Hematopoietic multipotent progenitor cell (in vitro differentiated cells): ENCODE data around the gene TRAM2. TPM values are rescaled to one million over a fixed set of nuclear protein-coding genes. Genes with fewer than 3 reads are reported as not detected.
A peak's percentile ranks its signal among the peaks of the same experiment; 100 is the strongest.

Experiments used
- DNase-seq, 3 donors: peaks; one replicate each; pipeline ENCODE4 v3.0.0-alpha.2; 2011 to 2015; ENCODE audit warnings: low read depth in 2 of 3, low spot score in 2 of 3
- total RNA-seq: library from RNA; depleted of rRNA; stranded (reverse); fragments of >200 nt; gene quantifications from one replicate; pipeline ENCODE4 v1.2.3, GENCODE V29; 2012

Gene TRAM2, protein sequence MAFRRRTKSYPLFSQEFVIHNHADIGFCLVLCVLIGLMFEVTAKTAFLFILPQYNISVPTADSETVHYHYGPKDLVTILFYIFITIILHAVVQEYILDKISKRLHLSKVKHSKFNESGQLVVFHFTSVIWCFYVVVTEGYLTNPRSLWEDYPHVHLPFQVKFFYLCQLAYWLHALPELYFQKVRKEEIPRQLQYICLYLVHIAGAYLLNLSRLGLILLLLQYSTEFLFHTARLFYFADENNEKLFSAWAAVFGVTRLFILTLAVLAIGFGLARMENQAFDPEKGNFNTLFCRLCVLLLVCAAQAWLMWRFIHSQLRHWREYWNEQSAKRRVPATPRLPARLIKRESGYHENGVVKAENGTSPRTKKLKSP
- total RNA-seq: 8.6 TPM

DNA sequence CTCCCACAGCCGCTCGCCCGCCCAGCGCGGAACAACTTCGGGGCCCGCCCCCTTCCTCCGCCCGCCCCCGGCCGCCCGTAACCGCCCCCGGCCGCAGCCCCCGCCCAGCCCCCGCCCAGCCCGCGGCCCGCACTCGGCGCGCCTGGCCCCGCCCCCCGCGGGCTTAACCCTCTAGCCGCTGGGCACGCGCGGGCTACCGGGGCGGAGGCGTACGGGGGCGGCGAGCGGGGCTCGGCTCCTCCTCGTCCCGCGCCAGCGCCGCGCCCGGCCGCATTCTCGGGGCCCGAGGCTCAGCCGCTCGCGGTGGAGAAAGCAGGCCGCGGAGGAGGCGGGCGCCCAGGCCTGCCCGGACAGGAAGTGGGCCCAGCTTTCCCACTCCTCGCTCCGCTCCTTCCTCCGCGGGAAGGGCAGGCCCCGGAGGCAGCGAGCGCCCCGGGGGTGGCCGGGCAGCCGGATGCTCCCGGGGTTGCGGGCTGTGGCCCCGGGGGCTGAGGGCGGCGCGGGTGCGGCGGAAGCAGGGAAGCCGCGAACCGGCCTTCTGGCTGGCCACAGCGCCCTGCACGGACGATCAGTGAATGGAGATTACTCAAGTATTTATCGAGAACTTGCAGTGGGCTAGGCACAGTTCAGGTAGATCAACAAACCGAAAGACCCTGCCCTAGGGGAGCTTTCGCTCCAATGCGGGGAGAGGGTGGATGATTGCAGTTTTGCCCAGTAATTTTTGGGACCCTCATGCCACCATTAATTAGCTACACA, at the start of gene TRAM2:
Gene TRAM2, minus strand, starts transcription at position 39 of the 756 bp plus-strand sequence. CDS start 145 bp downstream, outside the sequence.
- DNase-seq: peak; percentile 58 to 86 (median 81)

DNA sequence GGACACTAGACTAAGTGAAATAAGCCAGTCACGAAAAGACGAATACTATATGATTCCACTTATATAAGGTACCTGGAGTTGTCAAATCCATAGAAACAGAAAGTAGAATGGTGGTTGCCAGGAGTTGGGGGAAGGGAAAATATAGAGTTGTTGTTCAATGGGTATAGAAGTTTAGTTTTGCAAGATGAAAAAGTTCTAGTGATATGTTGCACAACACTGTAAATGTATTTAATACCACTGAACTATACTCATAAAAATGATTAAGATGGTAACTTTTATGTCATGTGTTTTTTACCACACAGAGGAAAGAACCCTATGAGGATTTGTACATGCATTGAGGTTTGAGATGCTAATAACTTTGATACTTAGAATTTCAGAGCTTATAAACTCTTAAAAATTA, 46.0 kb upstream of the TRAM2 start:
- no peak for DNase-seq

DNA sequence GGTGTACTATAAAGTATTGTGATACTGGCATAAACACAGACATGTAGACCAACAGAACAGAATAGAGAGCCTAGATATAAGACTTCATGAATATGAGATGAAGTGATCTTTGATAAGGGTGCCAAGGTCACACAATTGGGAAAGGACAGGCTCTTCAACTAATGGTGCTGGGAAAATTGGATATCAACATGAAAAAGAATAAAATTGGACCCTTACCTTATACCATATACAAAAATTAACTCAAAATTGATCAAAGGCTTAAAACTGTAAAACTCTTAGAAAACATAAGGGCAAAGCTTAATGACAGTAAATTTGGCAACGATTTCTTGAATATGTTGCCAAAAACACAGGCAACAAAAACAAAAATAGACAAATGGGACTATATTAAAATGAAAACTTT, 44.8 kb upstream of the TRAM2 start:
- no peak for DNase-seq

DNA sequence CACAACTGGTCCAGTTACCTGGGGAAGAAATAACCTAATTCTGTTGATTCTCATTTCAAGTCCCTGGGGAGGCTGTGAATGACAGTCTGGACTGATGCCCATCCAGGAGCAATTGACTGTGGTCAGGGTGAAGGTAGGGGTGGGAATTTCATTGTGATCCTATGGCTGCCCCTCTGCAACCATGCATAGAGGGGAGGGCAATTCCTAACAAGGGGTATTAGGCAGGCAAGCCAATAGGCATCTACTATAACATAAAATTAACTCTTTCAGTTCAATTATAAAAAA, 44.0 kb upstream of the TRAM2 start:
- no peak for DNase-seq

DNA sequence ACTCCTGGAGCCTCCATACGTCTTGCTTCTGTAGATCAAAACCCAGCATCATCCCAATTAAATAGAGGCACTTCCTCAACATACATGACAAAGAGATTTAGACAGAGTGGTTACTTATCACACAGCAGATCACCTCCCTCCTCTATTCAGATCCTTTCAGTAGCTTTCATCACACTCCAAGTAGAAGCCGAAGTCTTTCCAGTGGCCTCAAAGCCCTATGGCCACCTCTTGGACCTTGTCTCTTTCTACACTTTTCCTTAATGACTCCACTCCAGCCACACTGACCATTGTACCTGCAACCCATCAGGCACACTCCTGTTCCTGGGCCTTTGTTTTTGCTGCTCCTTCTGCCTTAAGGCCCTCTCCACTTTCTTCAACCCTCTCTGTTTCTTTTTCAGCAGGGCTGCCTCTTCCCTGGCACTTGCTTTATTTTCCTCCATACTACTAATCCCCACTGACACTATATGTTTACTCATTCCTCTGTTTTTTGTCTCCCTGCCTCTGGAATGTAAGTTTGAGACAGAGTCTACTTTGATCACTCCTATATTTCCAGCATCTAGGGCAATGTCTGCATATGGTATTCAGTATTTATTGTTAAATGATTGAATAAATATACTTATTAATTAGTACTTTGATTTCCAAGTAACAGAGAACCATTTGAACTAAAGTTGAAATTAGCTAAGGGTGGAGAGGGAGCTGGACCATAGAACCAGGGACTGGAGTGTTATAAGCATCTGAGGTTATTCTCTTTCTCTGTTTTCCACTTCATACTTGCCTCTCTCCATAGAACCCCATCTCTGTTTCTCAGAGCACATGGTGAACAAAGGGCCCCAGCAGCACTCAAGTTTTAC, 43.4 kb upstream of the TRAM2 start:
- no peak for DNase-seq

DNA sequence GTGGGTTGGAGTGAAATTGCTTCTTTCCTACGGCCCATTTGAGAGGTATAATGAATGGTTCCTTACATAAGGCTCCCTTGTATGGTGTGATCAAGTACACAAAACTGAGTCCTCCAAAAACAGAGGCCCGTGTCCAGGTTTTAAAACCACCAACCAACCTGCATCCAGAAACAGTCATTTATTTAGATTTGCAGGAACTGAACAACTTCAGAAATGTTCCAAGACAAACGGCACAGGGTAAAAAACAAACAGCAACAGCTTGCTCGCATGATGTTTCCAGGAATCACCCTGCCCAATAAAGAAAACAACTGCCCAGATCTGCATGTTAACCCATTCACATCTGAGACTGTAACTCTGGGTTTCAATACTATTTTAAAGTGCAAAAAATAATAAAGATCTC, 40.2 kb upstream of the TRAM2 start:
- DNase-seq: no peak

DNA sequence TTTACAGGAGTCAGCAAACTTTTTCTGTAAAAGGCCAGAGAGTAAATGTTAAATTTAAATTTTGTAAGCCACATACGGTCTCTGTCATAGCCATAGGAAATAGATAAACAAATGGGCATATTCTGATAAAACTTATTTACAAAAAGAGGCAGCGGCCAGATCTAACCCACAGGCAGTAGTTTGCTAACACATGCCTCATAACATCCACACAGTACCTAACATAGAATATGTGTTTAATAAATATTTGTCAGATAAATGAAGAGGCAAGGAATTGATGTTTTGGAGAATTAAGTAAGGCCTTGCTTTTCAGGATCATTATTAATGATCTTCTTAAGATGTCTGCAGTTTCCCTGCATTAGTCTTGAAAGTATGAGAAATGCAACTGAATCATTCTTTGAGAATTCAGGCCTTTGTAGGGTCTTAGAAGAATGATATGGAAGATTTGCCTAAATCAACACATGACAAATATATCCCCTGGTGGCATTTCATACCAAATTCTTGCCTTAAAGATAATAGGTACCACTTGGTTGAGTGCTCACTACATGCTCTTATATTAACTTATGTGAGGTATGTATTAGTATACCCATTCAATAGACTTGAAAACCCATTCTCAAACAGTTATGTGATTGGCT, 39.3 kb upstream of the TRAM2 start:
- DNase-seq: no peak

DNA sequence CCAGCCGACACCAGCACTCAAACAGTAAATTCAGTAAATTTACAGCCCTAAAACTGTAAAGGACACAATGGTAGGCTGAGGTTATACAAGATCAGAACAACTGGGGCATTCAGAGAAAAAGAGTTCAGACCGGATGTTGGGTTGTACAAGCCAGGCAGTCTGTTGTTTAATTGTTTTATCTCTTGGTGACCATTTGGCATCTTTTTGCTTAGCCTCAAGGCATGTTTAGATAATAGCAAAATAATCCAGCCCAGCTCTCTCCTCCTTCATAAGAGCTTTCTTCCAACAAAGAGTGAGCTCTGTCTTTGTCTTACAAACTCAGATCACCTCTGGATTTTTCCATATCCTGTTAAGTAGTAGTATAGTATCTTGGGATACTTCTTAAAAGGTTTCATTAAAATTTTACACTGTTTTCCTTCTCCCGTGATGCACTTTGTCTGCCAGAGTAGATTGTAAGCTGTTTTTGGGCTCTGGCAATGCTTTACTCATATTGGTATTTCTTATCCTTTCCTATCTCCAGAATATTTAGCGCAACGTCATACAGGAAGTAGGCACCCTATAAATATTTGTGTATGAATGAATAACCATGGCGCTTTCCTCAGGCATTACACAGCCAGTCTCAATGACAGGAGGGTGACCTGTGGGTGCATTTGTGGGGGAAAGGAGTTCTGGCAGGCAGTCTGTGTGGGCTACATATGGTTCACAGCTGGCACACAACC, 35.6 kb upstream of the TRAM2 start:
- no peak for DNase-seq

DNA sequence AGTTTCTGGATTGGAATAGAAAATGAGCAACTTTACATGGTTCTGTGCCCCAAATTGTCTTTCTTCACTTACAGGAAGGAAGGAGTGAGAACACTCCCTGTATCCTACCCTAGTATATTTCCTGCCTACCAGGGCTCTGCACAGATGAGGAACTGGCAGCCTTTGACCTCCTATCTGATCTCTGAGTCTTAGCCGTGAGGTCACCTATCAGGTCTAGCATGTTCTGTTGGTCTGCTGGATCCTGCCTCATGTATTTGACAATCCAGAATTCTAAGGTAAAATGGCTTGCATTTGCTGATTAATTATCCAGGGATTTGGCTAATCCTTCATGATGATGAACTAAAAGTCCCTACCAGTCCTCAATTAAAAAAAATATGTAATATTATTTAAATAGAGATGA, 35.0 kb upstream of the TRAM2 start:
- no peak for DNase-seq

DNA sequence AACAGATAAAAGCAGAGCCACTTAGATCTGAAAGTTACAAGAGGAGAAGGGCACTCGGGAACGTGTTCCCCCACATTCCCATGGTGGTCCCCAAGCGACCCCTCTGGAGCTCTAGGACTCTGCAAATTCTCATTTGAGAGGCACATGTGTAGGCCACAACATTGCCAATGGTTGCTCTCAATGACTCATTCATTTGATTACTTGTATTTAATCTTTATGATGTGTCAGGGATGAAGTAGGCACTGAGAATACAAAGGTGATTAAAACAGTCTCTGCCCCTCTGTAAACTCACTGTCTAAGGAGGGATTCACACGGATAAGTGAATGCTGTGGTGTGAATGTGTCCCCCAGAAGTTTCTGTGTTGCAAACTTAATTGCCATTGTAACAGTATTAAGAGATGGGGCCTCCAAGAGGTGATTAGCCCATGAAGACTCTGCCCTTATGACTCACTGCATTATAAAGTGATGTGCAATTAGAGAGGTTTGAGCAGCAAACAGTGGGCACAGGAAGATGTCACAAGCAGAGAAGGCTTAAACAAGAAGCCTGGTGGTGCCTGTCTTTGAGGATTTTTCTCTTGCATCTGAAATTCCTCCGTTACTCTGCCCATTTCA, 34.0 kb upstream of the TRAM2 start:
- DNase-seq: no peak

DNA sequence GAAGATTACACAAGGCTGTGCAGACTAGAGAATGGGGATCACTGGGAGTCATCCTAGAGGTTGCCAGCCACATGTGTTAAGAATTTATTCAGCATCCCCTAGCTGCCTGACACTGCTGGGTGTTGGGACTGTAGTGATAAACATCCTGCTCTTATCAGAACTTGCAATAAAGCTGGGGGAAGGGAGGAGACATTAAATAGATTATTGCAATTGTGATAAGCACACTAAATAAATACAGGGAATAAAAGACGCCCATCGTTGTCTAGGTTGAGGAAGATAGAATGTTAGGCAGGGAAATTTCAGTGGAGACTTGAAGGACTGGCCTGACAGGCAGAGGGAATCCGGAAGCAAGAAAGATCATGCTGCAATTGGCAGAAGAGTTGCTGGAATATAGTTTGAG, 33.2 kb upstream of the TRAM2 start:
- DNase-seq: no peak

DNA sequence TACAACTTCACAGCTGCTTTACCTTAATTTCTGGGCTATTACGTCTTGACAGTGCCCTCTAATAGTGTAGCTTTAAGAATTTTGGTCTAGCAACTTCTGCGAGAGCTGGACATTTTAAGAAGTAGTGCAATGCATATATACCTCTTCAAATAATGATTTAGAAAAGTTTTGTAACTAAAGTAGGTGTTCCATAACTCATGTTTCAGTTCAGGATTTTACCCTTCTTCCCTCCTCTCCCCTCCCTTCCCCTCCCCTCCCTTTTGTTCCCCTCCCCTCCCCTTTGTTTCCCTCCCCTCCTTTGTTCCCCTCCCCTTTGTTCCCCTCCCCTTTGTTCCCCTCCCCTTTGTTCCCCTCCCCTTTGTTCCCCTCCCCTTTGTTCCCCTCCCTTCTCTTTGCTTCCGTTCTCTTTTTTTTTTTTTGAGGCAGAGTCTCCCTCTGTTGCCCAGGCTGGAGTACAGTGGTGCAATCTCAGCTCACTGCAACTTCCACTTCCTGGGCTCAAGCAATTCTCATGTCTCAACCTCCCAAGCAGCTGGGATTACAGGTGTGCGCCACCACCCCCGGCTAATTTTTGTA, 28.8 kb upstream of the TRAM2 start:
- DNase-seq: no peak

DNA sequence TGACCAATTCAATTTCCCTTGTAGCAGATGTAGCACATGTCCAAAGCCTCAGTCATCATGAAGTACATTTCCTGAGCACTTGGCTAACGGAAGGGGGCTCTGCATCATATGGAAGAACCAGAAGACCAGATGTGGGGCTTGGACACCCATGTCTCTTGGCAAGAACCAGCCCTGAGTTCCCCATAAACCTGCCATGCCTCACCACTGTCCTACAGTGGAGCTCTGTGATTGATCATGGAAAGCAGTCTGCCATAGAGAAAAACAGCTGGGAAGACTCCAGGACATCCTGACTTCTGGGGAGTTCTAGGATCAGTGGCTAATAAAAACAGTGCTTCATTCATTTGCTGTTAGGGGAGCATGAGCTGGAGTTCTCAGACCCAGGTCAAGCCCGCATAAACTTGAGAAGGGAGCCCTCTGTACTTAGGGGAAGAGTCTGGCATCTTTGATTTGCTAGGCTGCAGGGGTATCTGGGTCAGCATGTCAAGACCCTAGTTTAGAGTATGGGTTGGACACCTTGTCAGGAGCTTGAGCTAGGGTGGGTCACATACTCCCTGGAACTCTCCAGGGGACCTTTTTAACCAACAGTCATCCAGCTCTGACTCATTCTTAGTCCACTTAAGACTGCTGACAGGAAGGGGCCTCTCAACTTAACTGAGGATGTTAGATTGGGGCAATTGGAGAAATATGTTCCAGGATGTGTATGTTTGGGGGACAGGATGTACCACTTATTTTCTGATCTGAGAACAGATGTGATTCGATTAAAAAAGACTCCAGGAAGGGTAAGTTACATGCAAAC, 26.3 kb upstream of the TRAM2 start:
- peak in 2 of 3 donors; percentile 49 to 76 for DNase-seq

DNA sequence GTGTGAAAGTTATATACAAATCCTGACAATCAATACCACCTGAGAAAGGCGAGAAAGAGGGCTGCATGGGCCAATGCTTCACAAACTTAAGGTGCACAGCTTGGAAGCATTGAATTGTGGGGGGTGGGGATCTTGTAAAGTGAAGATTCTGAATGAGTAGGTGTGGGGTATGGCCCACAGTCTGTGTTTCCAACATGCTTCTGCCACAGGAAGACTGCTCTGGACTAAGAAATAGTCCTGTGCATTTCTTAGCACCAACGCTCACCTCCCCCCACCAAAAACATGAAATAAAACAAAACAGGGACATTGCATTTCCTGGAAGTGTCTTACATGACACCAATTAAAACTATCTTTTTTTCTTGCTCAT, 21.9 kb upstream of the TRAM2 start:
- no peak for DNase-seq

DNA sequence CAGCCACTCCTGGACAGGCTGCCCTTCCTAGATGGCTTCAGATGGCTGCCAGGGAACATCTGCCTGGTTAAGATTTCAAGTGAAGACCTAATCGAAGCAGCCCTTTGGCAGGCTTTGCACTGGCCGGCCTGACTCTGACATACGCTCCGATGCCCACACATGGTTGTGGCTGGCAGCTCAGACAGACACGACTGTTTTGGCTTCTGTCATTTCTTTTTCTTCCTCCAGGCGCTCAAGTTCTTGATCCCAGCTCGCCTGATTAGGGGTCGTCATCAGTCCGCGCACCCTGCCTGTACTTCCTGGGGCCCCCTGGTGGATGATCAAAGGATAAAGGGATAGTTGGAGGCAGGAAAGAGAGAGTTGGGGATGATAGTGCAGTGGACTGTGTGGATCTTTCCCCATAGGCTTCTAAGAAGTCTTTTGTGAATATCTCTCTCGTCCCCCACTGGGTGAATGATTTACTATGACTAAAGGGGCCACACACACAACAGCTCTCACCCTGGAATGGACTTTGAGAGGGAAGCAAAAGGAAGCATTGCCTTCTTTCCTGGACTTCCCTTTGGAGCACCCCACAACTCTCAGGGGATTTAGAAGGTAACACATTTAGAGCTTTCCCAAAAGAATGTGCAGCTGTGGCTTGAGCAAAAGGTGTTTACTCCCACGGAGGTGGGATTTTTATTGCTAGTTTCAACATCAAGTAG, 21.4 kb upstream of the TRAM2 start:
- DNase-seq: peak in 2 of 3 donors; percentile 75 to 87

DNA sequence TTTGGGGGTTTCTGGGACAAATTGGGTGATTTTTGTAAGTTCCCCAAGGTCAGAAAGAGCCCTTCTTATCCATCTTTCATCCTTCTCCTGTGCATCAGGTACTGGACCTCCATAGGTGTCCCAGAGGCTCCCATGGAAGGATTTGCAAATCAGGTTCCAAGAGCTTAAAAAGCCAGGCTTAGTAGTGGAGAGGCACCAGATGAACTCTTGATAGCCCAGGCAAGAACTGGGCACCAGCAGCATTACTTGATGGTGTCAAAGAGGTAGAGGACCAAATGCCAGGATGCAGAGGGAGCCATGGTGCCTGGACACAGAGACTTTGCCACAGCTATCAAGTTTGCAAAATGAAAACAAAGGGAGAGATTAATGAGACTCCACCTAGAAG, 20.9 kb upstream of the TRAM2 start:
- no peak for DNase-seq

DNA sequence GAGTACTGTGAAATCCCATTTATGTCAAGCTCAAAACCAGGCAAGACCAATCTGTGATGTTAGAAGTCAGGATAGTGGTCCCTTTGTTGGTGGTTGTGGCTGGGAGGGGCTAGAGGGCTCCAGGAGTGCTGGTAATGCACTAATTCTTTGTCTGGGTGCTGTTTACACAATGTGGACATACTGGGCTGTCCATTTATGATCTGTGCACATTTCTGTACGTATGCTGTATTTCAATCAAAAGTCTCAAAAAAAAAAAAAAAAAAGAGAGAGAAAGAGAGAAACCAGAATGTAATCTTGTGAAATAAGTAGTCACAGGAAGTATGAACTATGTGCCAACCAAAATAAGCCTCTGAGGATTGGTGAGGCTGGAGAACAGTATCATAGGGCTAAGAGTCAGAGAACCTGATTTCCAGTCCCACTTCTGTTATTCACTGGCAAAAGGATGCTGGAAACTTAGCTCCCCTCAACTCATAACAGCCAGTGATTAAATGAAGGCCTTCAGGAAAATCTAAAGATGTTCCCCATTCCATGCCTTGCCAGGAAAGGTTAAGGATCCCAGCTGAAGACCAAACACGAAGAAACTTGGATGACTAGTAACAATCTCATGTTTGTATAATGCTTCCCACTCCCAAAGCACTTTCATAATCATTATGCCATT, 19.6 kb upstream of the TRAM2 start:
- no peak for DNase-seq

DNA sequence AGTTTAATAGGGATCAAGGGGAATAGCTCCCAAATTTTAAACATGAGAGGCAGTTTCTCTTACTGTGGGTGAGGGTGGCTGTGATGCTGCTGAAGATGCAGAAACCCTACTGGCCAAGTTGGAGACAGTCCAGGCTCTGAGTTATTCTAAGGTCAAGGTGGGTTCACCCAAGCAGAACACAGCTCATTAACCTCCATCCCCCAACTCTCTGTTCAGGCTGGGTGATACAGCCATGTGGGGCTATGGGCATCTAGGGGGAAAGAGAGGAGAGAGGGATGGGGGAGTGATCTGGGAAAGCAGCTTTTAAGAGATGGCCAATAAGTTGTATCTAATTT, 18.9 kb upstream of the TRAM2 start:
- no peak for DNase-seq
